Parathyroid adenoma (tissue), 2 donors: Measurements from ENCODE around the gene SRSF12.
A peak's percentile ranks its signal among the peaks of the same experiment; 100 is the strongest.

Experiments
- H2AFZ ChIP-seq: fragments of 300-600 bp; sonication (generic); one replicate; pipeline ENCODE4 v1.7.0; 2017; ENCODE audit warnings: antibody characterized with exemption, mild to moderate bottlenecking
- H3K27ac ChIP-seq: fragments of 300-600 bp; sonication (generic); one replicate; pipeline ENCODE4 v1.7.0; 2017
- H3K27me3 ChIP-seq: fragments of 300-600 bp; sonication (generic); one replicate; pipeline ENCODE4 v1.7.0; 2017; ENCODE audit warnings: low read length; ENCODE audit not compliant: control insufficient read depth, insufficient read depth
- H3K36me3 ChIP-seq: fragments of 300-600 bp; sonication (generic); one replicate; pipeline ENCODE4 v1.7.0; 2017; ENCODE audit warnings: low read length; ENCODE audit not compliant: control insufficient read depth, insufficient read depth
- H3K4me1 ChIP-seq: fragments of 300-600 bp; sonication (generic); one replicate; pipeline ENCODE4 v1.7.0; 2017; ENCODE audit warnings: control low read depth
- H3K4me2 ChIP-seq: fragments of 300-600 bp; sonication (generic); one replicate; pipeline ENCODE4 v1.7.0; 2017; ENCODE audit warnings: low read length
- H3K4me3 ChIP-seq: fragments of 300-600 bp; sonication (generic); one replicate; pipeline ENCODE4 v1.7.0; 2017; ENCODE audit warnings: low read depth, low read length
- H3K79me2 ChIP-seq: fragments of 300-600 bp; sonication (generic); one replicate; pipeline ENCODE4 v1.7.0; 2017; ENCODE audit warnings: control low read depth
- H3K9ac ChIP-seq: fragments of 300-600 bp; sonication (generic); one replicate; pipeline ENCODE4 v1.7.0; 2017; ENCODE audit warnings: mild to moderate bottlenecking
- H3K9me3 ChIP-seq: fragments of 300-600 bp; sonication (generic); one replicate; pipeline ENCODE4 v1.7.0; 2017; ENCODE audit warnings: low read length; ENCODE audit not compliant: control insufficient read depth
- CTCF ChIP-seq: fragments of 300-600 bp; sonication (generic); IDR thresholded peaks from one replicate; pipeline ENCODE4 v1.7.0; 2017; ENCODE audit warnings: antibody characterized with exemption, mild to moderate bottlenecking
- donor health status: primary hyperparathyroidism.

SRSF12 gene

GRCh38 chr6:89081423-89082322, 36.2 kb downstream of the SRSF12 start:
- Histone ChIP-seq H2AFZ (peak overlapping the region; percentile 45), H3K4me3 (peak overlapping the region; percentile 99), H3K4me1 (peaks cover 5% of the 10 kb centered on the region), H3K27ac (peak overlapping the region; percentile 100), H3K9me3 (no peaks in the 10 kb centered on the region), H3K27me3 (no peaks in the 10 kb centered on the region), H3K9ac (peak overlapping the region; percentile 68), H3K4me2 (peak overlapping the region; percentile 83), H3K79me2 (peaks cover 17% of the 10 kb centered on the region), H3K36me3 (no peaks in the 10 kb centered on the region)
- no peak for TF ChIP-seq CTCF

GRCh38 chr6:89081129-89081422, 36.8 kb downstream of the SRSF12 start:
- Histone ChIP-seq H3K9me3 (no peaks in the 10 kb centered on the region), H3K4me1 (peaks cover 5% of the 10 kb centered on the region), H3K79me2 (peaks cover 17% of the 10 kb centered on the region), H3K27ac (peak overlapping the region; percentile 100), H3K4me2 (peak overlapping the region; percentile 67), H3K27me3 (no peaks in the 10 kb centered on the region), H2AFZ (peak overlapping the region; percentile 79), H3K36me3 (no peaks in the 10 kb centered on the region), H3K4me3 (peak overlapping the region; percentile 99), H3K9ac (peak overlapping the region; percentile 99)
- no peak for TF ChIP-seq CTCF

GRCh38 chr6:89080281-89081128, 37.4 kb downstream of the SRSF12 start, which contains the start of gene PNRC1:
TSS of gene PNRC1 (plus strand) at chr6:89080751. CDS start at chr6:89080895, 144 bp downstream.
- TF ChIP-seq CTCF: peak; percentile 11
- Histone ChIP-seq H3K36me3 (no peaks in the 10 kb centered on the region), H3K27me3 (no peaks in the 10 kb centered on the region), H3K9ac (peak within 1 kb of the TSS; percentile 99), H3K4me2 (peak within 1 kb of the TSS; percentile 88), H3K79me2 (peaks cover 17% of the 10 kb centered on the region), H2AFZ (peak within 1 kb of the TSS; percentile 79), H3K4me1 (peaks cover 5% of the 10 kb centered on the region), H3K9me3 (no peaks in the 10 kb centered on the region), H3K27ac (peak within 1 kb of the TSS; percentile 100), H3K4me3 (peak within 1 kb of the TSS; percentile 99)

GRCh38 chr6:89079511-89080234, 38.2 kb downstream of the SRSF12 start:
- peak overlapping the region; percentile 99 for H3K4me3 ChIP-seq
- H3K79me2 ChIP-seq: peaks cover 17% of the 10 kb centered on the region
- H3K27me3 ChIP-seq: no peaks in the 10 kb centered on the region
- H3K4me2 ChIP-seq: peak overlapping the region; percentile 88
- H3K9me3 ChIP-seq: no peaks in the 10 kb centered on the region
- peak overlapping the region; percentile 100 for H3K27ac ChIP-seq
- peak overlapping the region; percentile 79 for H2AFZ ChIP-seq
- peaks cover 5% of the 10 kb centered on the region for H3K4me1 ChIP-seq
- no peak overlapping the region for H3K9ac ChIP-seq
- H3K36me3 ChIP-seq: no peaks in the 10 kb centered on the region
- TF ChIP-seq CTCF: no peak
